ENCODE measurements around the gene HSPA9.

HSPA9 gene

DNA sequence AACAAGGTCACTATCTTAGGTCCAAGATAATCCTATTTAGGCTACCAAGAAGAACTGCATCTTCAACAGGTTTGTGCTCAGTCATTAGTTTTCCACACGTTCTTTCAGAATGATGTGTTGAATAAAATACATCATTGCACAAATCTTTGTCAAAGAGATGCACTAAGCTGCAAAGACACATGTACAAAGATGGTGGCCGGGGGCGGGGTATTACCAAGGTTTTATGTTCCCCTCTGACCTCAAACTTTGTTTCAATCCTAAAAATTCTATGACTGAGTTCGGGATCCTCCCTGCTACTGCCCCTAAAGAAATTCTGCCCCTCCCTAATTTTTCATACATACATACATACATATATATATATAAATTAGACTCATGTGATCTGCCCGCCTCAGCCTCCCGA is 14.2 kb downstream of the HSPA9 start:
- TF ChIP-seq, protein P1, sequence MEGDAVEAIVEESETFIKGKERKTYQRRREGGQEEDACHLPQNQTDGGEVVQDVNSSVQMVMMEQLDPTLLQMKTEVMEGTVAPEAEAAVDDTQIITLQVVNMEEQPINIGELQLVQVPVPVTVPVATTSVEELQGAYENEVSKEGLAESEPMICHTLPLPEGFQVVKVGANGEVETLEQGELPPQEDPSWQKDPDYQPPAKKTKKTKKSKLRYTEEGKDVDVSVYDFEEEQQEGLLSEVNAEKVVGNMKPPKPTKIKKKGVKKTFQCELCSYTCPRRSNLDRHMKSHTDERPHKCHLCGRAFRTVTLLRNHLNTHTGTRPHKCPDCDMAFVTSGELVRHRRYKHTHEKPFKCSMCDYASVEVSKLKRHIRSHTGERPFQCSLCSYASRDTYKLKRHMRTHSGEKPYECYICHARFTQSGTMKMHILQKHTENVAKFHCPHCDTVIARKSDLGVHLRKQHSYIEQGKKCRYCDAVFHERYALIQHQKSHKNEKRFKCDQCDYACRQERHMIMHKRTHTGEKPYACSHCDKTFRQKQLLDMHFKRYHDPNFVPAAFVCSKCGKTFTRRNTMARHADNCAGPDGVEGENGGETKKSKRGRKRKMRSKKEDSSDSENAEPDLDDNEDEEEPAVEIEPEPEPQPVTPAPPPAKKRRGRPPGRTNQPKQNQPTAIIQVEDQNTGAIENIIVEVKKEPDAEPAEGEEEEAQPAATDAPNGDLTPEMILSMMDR (conservative IDR thresholded peaks at IDR 0.05; ENCODE audit: low read length): no peak
- no peak for DNase-seq (ENCODE audit: low read depth)
- H3K4me3 ChIP-seq (ENCODE audit: low read length): no peak overlapping the region

DNA sequence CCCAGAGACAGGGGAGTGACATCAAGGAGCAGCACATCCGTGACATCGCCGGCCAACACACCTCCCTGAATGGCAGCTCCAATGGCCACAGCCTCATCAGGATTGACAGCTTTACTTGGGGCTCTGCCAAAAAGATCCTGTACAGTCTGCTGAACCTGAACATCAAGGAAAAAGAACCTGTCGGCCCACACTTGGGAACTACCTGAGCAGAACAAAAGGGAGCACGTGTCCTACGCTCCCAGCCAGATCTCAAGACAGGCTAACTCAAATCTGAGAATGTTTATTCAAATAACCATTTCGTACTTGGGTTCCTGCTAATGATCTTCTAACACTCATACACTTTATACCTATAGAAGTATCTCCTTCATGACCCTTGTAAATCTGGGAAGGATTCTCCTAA is 15.3 kb downstream of the HSPA9 start:
- H3K4me3 ChIP-seq (ENCODE audit: low read length): no peak overlapping the region
- DNase-seq (ENCODE audit: low read depth): no peak
- TF ChIP-seq, protein P1 (conservative IDR thresholded peaks at IDR 0.05; ENCODE audit: low read length): no peak

DNA sequence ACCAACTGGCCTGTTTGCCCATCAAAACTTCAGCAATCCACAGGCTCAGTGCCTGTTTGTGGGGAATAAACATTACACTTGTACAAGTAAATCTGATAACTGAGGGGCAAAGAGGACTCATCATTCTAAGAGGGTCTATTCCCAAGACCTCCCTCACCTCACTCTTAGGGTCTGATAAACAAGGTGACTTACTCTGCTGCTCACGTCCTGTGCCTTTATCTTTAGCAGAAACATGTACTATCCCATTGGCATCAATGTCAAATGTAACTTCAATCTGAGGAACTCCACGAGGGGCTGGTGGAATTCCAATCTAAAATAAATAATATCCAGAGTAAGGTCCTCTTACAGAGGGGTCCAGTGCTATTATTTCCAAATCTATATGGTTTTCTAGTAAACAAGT is 17.5 kb downstream of the HSPA9 start:
- DNase-seq (ENCODE audit: low read depth): no peak
- no peak overlapping the region for H3K4me3 ChIP-seq (ENCODE audit: low read length)
- TF ChIP-seq, protein P1 (conservative IDR thresholded peaks at IDR 0.05; ENCODE audit: low read length): no peak

DNA sequence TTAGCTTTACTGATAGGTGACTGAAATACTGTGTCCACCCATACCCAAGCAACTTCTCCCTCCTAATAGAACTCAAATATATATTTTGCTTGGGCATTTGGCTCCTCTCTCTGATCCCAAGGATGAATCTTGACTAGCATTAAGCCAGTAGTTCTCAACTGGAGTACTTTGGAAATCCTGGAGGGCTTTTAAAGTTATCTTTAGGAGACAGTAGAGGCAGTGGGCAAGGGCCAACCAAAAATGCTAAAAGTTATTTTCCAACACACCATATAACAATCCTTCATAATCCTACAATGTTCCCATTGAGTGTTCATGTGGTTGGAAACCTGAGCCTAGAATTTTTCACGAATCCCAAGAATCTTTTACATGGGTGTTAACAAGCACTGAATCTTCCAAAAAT is 21.1 kb downstream of the HSPA9 start:
- TF ChIP-seq, protein P1 (conservative IDR thresholded peaks at IDR 0.05; ENCODE audit: low read length): no peak
- no peak for DNase-seq (ENCODE audit: low read depth)
- H3K4me3 ChIP-seq (ENCODE audit: low read length): no peak overlapping the region

DNA sequence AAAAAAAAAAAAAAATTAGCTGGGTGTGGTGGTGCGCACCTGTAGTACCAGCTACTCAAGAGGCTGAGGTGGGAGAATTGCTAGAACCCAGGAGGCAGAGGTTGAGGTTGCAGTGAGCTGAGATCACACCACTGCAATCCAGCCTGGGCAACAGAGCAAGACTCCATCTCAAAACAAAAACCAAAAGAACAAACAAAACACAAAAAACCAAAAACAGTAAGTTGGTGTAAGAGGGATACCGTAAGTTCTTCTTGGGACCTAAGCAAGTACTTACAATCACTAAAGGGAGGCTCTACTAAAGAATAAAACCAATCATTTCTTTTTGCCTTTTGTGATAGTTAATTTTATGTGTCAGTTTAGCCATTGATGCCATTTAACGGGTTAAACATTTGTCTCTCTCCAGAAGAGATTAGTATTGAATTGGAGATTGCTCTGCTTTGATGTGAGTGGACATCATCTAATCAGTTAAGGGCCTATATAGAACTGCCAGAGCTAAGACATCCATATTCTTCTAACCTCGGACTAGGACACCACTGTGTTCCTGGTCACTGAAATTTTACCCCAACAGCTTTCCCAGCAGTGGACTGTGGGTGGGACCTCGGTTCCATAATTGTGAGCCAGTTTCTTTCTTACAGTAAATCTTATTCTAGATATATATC is 21.6 kb downstream of the HSPA9 start:
- no peak for DNase-seq (ENCODE audit: low read depth)
- H3K4me3 ChIP-seq (ENCODE audit: low read length): no peak overlapping the region

DNA sequence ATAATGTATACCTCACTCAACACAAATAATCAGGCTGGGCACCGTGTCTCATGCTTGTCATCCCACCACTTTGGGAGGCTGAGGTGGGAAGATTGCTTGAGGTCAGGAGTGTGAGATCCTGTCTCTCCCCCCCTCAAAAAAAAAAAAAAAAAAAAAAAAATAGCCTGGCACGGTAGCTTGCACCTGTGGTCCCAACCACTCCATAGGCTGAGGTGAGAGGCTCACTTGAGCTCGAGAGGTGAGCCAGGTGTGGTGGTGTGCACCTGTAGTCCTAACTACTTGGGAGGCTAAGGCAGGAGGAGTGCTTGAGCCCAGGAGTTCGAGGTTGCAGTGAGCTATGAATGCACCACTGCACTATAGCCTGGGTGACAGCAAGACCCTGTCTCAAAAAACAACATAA is 22.5 kb downstream of the HSPA9 start:
- TF ChIP-seq, protein P1 (conservative IDR thresholded peaks at IDR 0.05; ENCODE audit: low read length): no peak
- no peak overlapping the region for H3K4me3 ChIP-seq (ENCODE audit: low read length)
- no peak for DNase-seq (ENCODE audit: low read depth)

More for the DNA sequence above, 21.6 kb downstream of the HSPA9 start:
- TF ChIP-seq, protein P1 (conservative IDR thresholded peaks at IDR 0.05; ENCODE audit: low read length): no peak

DNA sequence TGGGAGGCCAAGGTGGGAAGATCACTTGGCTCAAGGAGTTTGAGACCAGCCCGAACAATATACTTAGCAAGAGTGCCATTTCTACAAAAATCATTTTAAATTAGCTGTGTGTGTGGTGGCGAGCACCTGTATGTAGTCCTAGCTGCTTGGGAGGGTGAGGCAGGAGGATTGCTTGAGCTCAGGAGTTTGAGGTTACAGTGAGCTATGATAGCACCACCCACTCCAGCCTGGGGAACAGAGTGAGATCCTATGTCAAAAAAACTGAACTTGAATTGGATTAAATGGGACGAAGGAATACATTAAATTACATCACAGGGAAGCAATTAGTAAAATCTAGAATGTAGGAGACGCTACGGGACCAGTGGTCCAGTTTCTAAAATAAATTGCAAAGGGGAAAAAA is 25.8 kb downstream of the HSPA9 start:
- no peak overlapping the region for H3K4me3 ChIP-seq (ENCODE audit: low read length)
- TF ChIP-seq, protein P1 (conservative IDR thresholded peaks at IDR 0.05; ENCODE audit: low read length): no peak
- DNase-seq (ENCODE audit: low read depth): no peak
